Measurements from ENCODE around the gene SPPL3.
"Not testable (repeated sequence)": the region's sequence is repeated elsewhere in the genome, so short reads cannot be mapped to it uniquely, and the experiment has no call there.

Gene SPPL3

GRCh38 chr12:120904197-120904773, at the start of gene SPPL3:
Gene SPPL3, minus strand, starts transcription at chr12:120904358. Its CDS starts 491 bp downstream, at chr12:120903867.
- DNase-seq, result peak; percentile 85

- no peak for DNase-seq
These were observed 46.6 kb upstream of the SPPL3 start for GRCh38 chr12:120950807-120951206.

GRCh38 chr12:120950260-120950799, 46.2 kb upstream of the SPPL3 start:
- not testable (repeated sequence) for DNase-seq

GRCh38 chr12:120945516-120945915, 41.4 kb upstream of the SPPL3 start:
- not testable (repeated sequence) for DNase-seq

GRCh38 chr12:120944645-120945217, 40.6 kb upstream of the SPPL3 start:
- DNase-seq, result peak; percentile 19

- no peak for DNase-seq
These were observed 39.3 kb upstream of the SPPL3 start for GRCh38 chr12:120943482-120943881.

- no peak for DNase-seq
These were observed 37.8 kb upstream of the SPPL3 start for GRCh38 chr12:120941846-120942405.

- DNase-seq, result no peak
These were observed 37.3 kb upstream of the SPPL3 start for GRCh38 chr12:120941412-120941811.

- peak; percentile 18 for DNase-seq
These were observed 36.6 kb upstream of the SPPL3 start for GRCh38 chr12:120940799-120941198.

- no peak for DNase-seq
These were observed 35.8 kb upstream of the SPPL3 start for GRCh38 chr12:120940006-120940405.

- DNase-seq, result no peak
These were observed 35.4 kb upstream of the SPPL3 start for GRCh38 chr12:120939523-120939922.

- no peak for DNase-seq
These were observed 34.3 kb upstream of the SPPL3 start for GRCh38 chr12:120938496-120938895.

- DNase-seq, result no peak
These were observed 32.0 kb upstream of the SPPL3 start for GRCh38 chr12:120936197-120936596.

GRCh38 chr12:120933786-120934185, 29.6 kb upstream of the SPPL3 start:
- no peak for DNase-seq

GRCh38 chr12:120932956-120933526, 28.9 kb upstream of the SPPL3 start:
- no peak for DNase-seq

GRCh38 chr12:120932058-120932457, 27.9 kb upstream of the SPPL3 start:
- no peak for DNase-seq

GRCh38 chr12:120930032-120930431, 25.9 kb upstream of the SPPL3 start:
- no peak for DNase-seq

- DNase-seq, result no peak
These were observed 24.9 kb upstream of the SPPL3 start for GRCh38 chr12:120928864-120929652.

- no peak for DNase-seq
These were observed 21.8 kb upstream of the SPPL3 start for GRCh38 chr12:120925740-120926563.

GRCh38 chr12:120922279-120922678, 18.1 kb upstream of the SPPL3 start:
- no peak for DNase-seq

- no peak for DNase-seq
These were observed 17.5 kb upstream of the SPPL3 start for GRCh38 chr12:120921637-120922036.

GRCh38 chr12:120920178-120920577, 16.0 kb upstream of the SPPL3 start:
- no peak for DNase-seq

Data from fibroblast of upper back skin (primary cell).